Fibroblast of skin of scalp (primary cell): ENCODE data around the gene ACAP2.
A peak's percentile ranks its signal among the peaks of the same experiment; 100 is the strongest.
"Not testable (repeated sequence)": the region's sequence is repeated elsewhere in the genome, so short reads cannot be mapped to it uniquely, and the experiment has no call there.

Source experiments
- DNase-seq: peaks from one replicate; pipeline ENCODE4 v3.0.0-alpha.2; 2013

The ACAP2 gene

DNA sequence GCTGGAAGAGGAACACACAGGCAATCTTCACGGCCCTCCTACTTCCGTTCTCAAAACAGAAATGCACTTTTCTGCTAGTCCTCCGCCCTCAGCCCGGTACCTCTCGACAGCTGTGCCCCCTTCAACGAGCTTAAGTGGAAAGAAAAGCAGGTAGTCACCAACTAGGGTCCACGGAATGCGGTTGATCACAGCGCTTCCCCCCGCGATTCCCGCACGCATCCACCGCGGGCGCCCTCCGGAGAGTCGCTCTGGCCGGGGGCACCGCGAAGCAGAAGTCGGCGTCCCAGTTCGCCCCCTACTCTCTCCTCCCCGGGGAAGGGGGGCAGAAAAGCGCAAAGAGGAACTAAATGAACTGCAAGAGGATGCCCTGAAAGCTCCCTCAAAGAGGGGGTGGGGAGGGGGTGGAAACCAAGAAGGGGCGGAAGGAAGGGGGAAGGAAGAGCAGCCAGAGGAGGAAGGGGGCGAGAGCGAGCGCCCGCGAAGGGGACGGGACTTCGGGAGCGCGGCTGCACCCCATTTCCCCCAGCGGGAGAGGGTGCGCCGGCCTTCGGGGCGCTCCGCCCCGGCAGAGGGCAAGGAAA is 738 bp downstream of the ACAP2 start:
- DNase-seq = peak; percentile 31

DNA sequence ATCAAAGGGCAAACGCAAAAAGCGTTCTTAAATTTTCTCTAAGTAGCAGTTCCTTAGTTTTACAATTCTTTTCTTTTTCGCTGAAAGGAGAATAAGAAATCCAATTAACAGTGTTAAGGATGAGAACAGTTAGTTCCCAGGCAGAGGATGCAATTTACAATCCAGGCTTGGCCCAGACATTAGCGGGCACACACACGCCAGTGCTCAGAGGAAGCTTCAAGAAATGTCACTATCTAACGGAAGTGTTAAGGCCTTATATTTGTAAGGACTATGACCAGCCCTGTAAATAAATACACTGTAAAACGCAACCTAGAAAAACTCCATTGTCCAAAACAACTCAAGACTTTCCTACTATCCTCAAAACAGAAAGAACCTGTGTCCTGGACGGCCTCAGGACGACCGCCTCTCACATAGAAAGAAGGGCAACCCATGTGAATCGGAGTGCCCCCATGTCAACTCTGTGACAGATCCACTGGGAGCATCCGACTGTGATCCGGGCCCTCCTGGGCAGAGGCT is 1.3 kb downstream of the ACAP2 start:
- DNase-seq = peak; percentile 44

DNA sequence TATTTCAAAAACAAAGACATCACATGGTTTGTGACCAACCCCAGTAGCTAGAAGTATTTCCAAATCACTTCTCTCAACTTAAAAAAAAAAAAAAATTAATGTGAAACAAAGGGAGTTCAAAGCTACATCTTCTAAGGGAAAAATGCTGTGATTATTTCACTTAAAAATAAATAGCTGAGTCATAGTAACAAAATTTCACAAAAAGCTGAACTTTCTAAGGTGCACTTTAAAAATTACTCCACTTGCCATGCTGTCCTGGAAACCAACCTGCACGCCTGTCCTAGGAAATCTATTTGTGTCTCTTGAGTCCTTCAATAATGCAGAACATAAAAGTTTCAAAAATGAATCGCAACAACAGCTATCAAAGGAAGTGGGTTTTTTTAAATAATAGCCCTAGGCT is 1.8 kb downstream of the ACAP2 start:
- DNase-seq = no peak

DNA sequence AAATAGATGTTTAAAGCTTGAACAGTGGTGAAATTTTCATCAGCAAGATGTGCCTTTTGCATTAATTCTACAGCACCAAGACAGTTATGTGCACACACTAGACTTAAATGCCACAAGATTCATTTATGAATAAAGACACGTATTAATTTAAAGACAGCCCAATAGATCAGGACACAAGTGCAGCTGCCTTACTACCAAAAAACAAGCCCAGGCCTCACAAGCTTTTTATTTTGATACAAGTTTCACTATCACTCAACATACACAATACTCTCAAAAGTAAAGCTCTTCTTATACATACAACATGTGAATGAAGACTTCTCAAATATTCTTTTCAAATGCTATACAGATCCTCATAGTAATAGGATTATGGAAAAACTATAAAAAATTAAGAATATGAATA is 2.4 kb downstream of the ACAP2 start:
- DNase-seq = no peak

DNA sequence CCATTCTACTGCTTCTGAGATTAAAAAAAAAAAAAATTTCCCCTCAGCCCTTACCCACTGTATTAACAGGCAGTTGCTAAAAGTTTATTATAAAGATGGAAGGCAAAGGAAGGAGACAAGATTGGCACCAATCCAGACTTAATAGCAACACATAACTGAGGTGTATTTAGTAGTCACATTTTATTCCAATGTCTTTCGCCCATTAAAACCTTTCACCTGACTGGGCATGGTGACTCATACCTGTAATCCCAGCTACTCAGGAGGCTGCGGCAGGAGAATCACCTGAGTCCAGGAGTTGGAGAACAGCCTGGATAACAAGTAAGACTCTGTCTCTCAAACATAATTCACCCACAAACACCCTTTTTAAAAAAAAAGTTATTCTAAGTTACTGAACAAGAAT is 4.4 kb downstream of the ACAP2 start:
- no peak for DNase-seq

DNA sequence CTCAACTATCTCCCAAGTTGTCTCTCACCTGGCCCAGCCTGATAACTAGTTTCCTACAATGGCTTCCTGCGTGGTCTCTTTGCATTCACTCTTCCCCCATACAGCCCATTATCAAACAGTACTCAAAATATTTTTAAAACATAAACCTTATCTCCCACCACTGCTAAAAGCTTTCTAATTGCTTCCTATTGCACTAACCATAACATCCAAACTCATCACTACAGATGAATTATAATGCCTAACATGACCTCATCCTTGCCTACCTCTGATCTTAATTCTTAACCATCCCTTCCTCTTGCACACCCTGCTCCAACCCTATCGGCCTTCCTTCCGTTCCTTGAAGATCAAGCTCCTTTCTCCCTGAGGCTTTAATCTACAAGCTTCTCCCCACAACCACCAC is 17.0 kb downstream of the ACAP2 start:
- DNase-seq = no peak

DNA sequence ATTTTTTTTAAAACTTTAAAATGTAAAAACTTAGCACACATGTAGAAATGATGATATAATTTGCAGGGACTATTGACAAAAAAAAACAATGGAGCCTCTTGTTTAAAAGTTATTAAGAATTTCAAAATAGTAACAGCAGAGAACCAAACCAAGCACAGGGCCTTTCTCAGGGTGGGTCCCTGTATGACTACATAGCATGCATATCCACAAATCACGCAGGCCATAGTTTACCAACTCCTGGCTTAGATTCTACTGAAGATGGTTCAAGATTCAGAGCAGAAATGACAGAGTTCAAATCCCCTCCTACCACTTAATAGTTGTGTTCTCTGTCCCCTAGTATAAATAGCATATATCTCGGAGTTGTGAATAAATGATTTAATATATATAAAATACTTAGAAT is 19.0 kb downstream of the ACAP2 start:
- DNase-seq = no peak

DNA sequence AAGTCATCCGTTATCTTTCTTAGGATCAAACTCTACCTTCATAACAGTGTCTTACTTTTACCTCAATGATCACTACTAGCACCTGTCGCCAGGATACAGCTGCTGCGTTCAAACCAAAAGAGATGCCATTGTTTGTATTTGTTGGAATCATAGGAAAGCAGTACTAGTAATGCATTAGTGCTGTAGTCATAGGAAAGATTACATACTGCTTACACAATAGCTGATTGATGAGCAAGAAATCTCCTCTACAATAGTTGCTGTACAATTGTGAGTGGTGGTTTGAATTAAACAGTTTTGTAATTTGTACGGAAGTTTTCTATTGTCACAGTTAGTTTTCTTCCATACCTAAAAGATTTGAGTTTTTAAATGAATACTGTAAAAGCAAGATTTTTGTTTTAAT is 21.4 kb downstream of the ACAP2 start:
- DNase-seq = no peak

DNA sequence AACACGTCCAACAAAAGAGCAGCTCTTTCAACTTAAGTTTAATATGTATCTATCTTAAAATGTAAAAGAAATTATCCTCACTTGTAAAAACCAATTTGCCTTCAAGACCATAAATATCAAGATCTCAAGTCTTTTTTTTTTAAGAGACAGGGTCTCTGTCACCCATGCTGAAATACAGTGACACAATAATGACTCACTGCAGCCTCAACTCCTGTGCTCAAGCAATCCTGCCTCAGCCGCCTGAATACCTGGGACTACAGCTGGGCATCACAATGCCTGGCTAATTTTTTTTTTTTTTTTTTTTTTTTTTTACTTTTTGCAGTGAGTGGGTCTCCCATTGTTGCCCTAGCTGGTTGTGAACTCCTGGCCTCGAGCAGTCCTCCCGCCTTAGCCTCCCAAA is 26.0 kb downstream of the ACAP2 start:
- DNase-seq = no peak

DNA sequence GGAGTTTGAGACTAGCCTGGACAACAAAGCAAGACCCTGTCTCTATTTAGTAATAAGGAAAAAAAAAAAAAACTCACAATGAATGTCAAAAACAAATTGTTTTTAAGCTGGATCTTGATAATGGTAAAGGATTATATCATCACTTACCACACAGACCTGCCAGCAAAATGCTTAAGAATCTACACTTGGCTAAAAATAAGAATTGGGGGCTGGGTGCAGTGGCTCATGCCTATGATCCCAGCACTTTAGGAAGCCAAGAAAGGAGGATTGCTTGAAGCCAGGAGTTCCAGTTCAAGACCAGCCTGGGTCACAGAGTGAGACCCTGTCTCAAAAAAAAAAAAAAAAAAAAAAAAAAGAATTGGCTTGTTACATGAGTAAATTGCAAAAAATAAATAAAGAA is 31.0 kb downstream of the ACAP2 start:
- DNase-seq = peak; percentile 56

DNA sequence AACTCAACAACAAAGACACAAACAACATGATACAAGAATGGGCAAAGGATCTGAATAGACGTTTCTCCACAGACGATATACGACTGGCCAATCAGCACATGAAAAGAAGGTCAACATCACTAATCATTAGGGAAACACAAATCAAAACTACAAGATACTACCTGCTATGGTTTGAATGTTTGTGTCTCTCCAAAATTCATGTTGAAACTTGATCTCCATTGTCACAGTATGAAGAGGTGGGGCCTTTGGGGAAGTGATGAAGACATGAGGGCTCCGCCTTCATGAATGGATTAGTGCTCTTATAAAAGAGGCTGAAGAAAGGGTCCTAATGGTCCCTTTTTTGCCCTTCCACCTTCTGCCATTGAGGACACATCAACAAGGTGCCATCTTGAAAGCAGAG is 32.3 kb downstream of the ACAP2 start:
- no peak for DNase-seq

DNA sequence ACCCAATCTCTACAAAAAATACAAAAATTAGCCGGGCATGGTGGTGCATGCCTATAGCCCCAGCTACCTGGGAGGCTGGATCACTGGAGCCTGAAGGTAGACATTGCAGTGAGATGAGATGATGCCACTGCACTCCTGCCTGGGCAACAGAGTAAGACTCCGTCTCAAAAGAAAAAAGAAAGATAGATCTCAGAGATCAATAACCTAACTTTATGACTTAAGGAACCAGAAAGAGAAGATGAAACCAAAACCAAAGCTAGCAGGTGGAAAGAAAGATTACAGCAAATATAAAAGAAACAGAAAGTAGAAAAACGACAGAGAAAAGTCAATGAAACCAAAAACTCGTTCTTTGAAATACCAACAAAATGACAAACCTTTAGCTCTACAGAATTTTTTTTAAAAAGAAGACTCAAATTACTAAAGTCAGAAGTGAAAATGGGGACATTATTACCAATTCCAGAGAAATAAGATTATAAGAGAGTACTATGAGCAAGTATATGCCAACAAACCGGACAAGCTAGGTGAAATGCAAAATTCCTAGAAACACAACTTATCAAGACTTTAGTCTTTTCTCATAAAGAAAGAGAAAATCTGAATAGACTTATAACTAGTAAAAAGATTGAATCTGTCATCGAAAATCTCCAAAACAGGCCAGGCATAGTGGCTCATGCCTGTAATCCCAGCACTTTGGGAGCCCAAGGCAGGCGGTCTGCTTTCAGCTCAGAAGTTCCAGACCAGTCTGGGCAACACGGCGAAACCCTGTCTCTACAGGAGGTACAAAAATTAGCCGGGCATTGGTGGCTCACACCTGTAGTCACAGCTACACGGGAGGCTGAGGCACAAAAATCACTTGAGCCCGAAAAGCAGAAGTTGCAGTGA is 35.0 kb downstream of the ACAP2 start:
- no peak for DNase-seq

DNA sequence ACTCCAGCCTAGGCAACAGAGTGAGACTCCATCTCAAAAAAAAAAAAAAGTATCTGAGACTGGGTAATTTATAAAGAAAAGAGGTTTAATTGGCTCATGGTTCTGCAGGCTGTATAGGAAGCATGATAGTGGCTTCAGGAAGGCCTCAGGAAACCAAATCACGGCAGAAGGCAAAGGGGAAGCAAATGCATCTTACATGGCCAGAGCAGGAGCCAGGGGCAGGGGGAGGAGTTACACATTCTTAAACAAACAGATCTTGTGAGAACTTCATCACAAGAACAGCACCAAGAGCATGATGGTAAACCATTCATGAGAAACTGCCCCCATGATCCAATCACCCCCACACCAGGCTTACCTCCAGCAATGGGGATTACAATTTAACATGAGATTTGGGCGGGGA is 37.2 kb downstream of the ACAP2 start:
- DNase-seq = no peak

DNA sequence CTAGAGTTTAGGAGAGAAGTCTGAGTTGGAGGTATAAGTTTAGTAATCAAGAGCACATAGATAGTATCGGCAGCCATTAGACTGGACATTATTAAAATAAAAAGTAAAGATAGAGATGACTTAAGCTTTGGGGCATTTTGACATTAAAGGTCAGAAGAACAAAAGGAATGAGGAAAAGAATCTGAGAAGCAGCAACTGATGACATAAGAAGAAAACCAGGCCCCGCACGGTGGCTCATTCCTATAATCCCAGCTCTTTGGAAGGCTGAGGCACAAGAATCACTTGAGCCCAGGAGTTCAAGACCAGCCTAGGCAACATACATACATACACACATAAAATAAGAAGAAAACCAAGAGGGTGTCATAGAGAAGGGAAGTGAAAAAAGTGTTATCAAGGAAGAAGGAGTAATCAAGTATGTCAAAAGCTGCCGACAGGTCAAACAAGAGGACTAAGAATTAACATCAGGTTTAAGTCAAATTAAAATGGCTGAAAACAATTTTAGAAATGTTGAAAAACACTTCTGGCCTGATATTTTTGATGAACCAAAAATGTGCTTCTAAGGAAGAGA is 38.9 kb downstream of the ACAP2 start:
- DNase-seq = peak; percentile 38

DNA sequence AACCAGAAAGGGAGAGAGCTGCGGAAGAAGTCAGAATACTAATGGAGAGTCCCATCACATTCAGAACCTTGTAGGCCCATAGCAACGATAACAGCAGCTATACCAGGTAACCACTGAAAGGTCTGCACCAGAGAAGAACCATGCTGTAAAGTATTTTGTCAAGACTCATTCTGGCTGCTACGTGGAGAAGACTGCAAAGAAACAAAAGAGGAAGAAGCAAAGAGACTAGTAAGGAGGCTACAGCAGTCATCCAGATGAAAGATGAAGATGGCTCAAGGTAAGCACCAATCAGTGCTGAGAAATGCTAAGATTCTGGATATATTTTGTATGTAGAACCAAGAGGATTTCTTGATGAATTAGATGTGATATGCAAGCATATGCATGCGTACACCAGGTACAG is 39.6 kb downstream of the ACAP2 start:
- DNase-seq = no peak

DNA sequence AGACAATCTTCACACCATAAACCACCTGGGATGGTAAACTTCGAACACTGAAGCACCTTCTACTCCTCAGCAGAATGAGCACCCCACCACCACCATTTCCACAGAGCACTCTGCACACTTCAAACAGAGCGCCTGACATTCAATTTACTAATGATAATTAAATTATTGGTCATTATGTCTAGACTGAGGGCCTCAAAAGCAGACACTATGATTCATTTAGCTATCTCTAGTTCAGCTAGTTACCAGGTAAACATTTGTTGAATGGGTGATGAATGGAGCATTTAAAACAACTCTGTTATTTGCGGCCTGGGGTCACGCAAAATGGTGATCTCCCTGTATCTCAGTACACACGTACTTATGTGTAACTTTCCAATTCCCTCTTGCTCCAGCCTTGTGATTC is 40.9 kb downstream of the ACAP2 start:
- DNase-seq = no peak

DNA sequence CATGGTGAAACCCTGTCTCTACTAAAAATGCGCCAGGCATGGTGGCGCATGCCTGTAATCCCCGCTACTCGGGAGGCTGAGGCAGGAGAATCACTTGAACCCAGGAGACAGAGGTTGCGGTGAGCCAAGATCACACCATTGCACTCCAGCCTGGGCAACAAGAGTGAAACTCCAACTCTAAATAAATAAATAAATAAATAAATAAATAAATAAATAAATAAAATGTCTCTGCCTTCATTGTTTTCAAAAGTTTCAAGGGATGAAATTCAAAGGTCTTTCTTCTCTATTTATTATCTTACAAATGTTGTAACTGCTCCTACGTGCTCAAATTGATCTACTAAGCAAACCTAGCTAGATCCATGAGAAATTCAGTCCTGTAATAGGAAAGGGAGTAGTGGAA is 44.4 kb downstream of the ACAP2 start:
- DNase-seq = not testable (repeated sequence)

DNA sequence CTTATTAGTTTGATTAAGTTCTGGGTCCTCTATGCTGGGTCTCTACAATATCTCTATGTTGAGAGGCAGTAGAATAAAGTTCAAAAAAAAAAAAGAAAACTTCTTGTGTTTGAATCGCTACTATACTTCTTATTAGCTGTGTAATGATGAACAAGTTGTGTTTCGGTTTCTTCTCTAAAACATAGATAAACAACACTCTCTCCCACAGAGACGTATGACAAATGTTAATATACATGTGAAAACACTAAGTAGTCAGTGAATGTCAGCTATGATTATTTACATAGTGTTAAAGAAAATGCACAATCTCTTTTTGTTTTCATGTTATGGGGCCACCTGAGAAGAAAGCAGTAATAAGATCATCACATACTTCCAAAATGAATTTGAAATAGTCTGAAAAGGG is 45.3 kb downstream of the ACAP2 start:
- no peak for DNase-seq

DNA sequence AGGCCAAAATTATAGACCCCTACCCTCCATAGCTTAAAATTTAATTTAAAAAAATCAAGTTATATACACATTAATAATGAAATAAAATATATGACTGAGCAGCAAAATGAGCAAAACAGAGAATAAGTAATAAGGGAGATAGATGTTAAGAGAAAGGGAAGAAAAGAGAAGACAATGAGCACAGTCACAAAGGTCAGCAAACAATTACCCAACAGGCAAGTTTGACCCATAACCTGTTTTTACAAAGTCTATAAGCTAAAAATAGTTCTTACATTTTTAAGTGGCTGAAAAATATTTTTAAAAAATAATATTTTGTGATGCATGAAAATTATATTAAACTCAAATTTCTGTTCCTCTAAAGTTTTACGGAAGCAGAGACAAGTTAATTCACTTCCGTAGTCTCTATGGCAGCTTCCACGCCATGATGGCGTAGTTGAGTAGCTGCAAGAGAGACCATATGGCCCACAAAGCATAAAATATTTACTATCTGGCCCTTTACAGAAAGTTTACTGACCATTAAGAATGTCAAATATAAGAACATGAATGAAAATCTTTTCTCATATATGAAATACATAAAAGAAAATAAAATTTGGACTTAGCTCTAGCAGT is 47.5 kb downstream of the ACAP2 start:
- DNase-seq = no peak

DNA sequence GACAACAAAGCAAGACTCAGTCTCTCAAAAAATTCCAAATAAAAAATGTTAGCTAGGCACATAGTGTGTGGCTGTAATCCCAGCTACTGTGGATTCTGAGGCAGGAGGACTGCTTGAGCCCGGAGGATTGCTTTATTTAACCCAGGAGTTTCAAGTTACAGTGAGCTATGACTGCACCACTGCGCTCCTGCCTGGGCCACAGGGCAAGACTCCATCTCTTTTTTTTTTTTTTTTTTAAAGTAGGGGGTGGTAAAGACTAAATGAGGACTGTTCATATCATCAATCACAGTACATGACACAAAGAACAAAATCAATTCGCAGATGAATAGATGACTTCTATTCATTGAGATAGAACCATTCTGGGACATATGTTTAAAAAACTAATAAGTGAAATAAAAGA is 48.1 kb downstream of the ACAP2 start:
- no peak for DNase-seq

DNA sequence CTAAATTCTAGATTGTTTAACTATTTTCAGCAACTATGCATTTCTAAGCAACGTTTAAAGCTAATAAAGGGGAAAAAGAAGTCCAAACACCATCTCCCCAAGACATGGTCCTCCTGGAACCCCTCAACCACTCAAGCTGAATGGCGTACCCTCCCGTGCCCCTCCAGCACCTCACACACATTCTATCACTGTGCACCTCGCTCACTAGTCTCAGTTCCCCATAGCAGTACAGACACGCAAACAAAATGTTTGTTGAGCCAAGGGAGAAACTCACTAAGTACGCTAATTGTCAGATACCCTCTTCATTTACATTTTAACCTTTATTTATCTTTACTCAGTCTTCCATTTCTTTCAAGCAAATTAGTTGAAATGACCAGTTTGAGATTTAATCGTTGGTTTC is 48.8 kb downstream of the ACAP2 start:
- no peak for DNase-seq

DNA sequence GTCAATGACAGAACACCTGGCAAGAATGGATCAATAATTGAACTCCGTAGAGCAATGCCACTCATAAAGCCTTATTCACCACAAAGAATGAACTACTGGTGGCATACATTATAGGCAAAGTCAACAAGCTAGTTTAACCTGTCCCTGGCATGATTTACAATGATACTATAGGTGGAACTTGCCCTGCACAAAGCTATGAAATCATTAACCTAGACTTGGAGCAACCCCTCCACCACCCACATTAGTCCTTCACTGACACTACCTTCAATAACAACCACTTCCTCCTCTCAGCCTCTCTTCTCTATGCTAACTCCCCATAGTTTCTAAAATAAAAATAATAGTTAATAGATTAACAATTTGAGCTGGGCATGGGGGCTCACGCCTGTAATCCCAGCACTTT is 54.4 kb downstream of the ACAP2 start:
- DNase-seq = no peak

DNA sequence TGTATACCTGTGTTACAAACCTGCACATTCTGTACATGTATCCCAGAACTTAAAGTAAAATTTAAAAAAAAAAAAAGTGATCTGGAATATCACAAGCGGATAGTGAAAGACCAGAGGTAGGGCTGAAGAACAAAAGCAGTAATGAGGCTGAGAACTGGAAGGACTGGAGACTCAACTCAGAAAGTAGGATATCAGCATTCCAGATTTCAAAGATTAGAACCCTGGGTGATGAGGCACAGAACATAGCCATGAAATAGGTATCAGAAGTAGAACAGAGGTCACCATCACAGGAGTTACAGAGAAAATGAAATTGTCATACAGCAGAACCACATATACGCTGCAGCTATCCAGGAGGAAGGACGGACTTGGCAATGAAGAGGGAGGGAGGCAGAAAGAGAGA is 56.1 kb downstream of the ACAP2 start:
- no peak for DNase-seq

DNA sequence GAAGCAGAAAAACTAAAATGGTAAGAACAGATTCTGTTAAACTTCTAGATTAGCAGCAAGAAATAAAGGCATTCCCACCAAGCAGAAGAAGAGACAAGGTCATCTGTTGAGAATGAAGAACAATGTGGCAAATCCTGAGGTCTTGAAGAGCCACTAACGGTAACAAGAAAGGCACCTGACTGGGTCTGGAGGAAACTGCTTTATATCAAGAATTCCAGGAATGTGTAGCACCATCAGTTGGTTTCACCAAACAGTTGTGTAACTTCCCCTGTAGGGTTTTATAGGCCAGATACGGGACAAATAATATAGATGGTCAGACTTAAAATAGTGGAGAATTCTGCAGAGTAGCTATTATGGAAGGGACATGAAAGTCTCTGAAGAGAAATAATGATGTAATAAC is 57.3 kb downstream of the ACAP2 start:
- DNase-seq = peak; percentile 24
